GM12864 (cell line): ENCODE results near the gene CZIB.

Experiments
- DNase-seq: peaks from one replicate; pipeline ENCODE4 v3.0.0-alpha.2; 2011; ENCODE audit warnings: low read depth
- H3K4me3 ChIP-seq: 2 replicates; pipeline ENCODE4 v1.5.1; 2011; ENCODE audit warnings: mild to moderate bottlenecking, low read depth, low read length, control low read depth
- CTCF ChIP-seq: IDR thresholded peaks from 2 replicates; pipeline ENCODE4 v1.5.1; 2011; ENCODE audit warnings: low read depth, mild to moderate bottlenecking, moderate library complexity, low read length, control low read depth, inconsistent platforms; ENCODE audit errors: missing control alignments

CZIB gene

GRCh38 chr1:53254011-53254640 is 33.7 kb upstream of the CZIB start:
- no peak overlapping the region for H3K4me3 ChIP-seq
- no peak for TF ChIP-seq CTCF
- no peak for DNase-seq

GRCh38 chr1:53250325-53250724 is 29.9 kb upstream of the CZIB start:
- TF ChIP-seq CTCF, result no peak

GRCh38 chr1:53249706-53250105 is 29.3 kb upstream of the CZIB start:
- no peak overlapping the region for H3K4me3 ChIP-seq
- TF ChIP-seq CTCF, result no peak
- no peak for DNase-seq

More at GRCh38 chr1:53250325-53250724, 29.9 kb upstream of the CZIB start:
- DNase-seq, result no peak
- no peak overlapping the region for H3K4me3 ChIP-seq

GRCh38 chr1:53246261-53247134 is 26.1 kb upstream of the CZIB start:
- DNase-seq, result no peak
- H3K4me3 ChIP-seq, result no peak overlapping the region
- no peak for TF ChIP-seq CTCF

- DNase-seq, result no peak
- no peak overlapping the region for H3K4me3 ChIP-seq
- TF ChIP-seq CTCF, result no peak
Measured at GRCh38 chr1:53244141-53244540, 23.7 kb upstream of the CZIB start.

- H3K4me3 ChIP-seq, result no peak overlapping the region
- no peak for DNase-seq
- TF ChIP-seq CTCF, result no peak
Measured at GRCh38 chr1:53242381-53242780, 21.9 kb upstream of the CZIB start.
